ENCODE data around the gene CTPS2. TPM values are rescaled to one million over a fixed set of nuclear protein-coding genes. Genes with fewer than 3 reads are reported as not detected.

CTPS2 gene
- total and polyA plus RNA-seq, 10 of the 15 experiments (the other 5 are each of a cell fraction or from before 2014, with no cell fraction given): 5.9 to 17.8 (median 14.2) TPM

DNA sequence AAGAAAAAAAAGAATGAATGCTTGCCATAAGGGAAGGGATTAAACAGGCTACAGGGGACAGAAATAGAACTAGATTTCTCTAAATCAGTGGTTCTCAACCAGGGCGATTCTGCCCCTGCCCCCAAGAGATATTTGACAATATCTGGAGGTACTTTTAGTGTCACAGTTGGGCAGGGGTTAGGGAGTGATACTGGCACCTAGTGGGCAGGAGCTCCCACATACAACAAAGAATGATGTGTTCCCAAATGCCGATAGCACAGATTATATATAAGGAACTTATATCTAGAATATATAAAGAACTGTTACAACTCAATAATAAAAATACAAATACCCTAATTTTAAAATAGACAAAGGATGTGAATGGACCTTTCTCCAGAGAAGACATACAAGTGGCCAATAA is 47.8 kb downstream of the CTPS2 start (continued):
- TF ChIP-seq NR2C1 (IDR thresholded peaks at IDR 0.05): no peak
- TF ChIP-seq SMAD5 (IDR thresholded peaks at IDR 0.05; ENCODE audit: low read depth): no peak
- TF ChIP-seq, protein P1, sequence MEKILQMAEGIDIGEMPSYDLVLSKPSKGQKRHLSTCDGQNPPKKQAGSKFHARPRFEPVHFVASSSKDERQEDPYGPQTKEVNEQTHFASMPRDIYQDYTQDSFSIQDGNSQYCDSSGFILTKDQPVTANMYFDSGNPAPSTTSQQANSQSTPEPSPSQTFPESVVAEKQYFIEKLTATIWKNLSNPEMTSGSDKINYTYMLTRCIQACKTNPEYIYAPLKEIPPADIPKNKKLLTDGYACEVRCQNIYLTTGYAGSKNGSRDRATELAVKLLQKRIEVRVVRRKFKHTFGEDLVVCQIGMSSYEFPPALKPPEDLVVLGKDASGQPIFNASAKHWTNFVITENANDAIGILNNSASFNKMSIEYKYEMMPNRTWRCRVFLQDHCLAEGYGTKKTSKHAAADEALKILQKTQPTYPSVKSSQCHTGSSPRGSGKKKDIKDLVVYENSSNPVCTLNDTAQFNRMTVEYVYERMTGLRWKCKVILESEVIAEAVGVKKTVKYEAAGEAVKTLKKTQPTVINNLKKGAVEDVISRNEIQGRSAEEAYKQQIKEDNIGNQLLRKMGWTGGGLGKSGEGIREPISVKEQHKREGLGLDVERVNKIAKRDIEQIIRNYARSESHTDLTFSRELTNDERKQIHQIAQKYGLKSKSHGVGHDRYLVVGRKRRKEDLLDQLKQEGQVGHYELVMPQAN (conservative IDR thresholded peaks at IDR 0.05): no peak
- no peak for TF ChIP-seq IKZF1 (conservative IDR thresholded peaks at IDR 0.05)
- TF ChIP-seq IRF5 (IDR thresholded peaks at IDR 0.05; ENCODE audit: borderline replicate concordance): no peak
- no peak for TF ChIP-seq SUPT20H (IDR thresholded peaks at IDR 0.05; ENCODE audit: borderline replicate concordance, control insufficient read depth, low read depth, low read length)

- Histone ChIP-seq H3K9ac (ENCODE audit: control insufficient read depth, insufficient read depth, low read length) (no peak overlapping the region), H3K4me1 (ENCODE audit: control insufficient read depth, insufficient read depth, low read length) (no peaks in the 10 kb centered on the region), H2AFZ (ENCODE audit: control insufficient read depth, low read depth, low read length) (no peak overlapping the region), H3K36me3 (ENCODE audit: control insufficient read depth in 2 of 2, insufficient read depth in 2 of 2, low read length in 1 of 2) (no peaks in the 10 kb centered on the region; a peak in 1 of 4 replicates), H4K20me1 (ENCODE audit: control insufficient read depth, insufficient read depth) (no peaks in the 10 kb centered on the region), H3K27me3 (replicated peaks in 1 of 2; ENCODE audit: control insufficient read depth in 2 of 2, insufficient read depth in 2 of 2, low read length in 1 of 2) (no peaks in the 10 kb centered on the region), H3K4me2 (ENCODE audit: control insufficient read depth, insufficient read depth) (no peak overlapping the region), H3K4me3 (no peak overlapping the region), H3K27ac (ENCODE audit: control insufficient read depth, insufficient read depth) (no peak overlapping the region), H3K9me3 (replicated peaks; ENCODE audit: control insufficient read depth, insufficient read depth, low read length) (no peaks in the 10 kb centered on the region), H3K79me2 (ENCODE audit: control insufficient read depth, insufficient read depth, low read length) (no peaks in the 10 kb centered on the region)
- 36% methylated on average over 5 of the region's 5 CpGs for WGBS (ENCODE audit: insufficient coverage, insufficient replicate concordance, low lambda C conversion rate, missing lambda C conversion rate)
- no peak for DNase-seq (ENCODE audit: low read depth, low spot score)
- ChIA-PET POLR2A (no interaction called here), SMC1A (ENCODE audit: uncharacterized antibody, unreplicated experiment) (no interaction called here), RAD21 (ENCODE audit: unreplicated experiment) (no interaction called here), CTCF (interaction anchor here (1.1 kb wide), 1 partner anchor 33 kb away, joined by 3 read pairs; no protein-coding TSS in a partner anchor)
- FAIRE-seq: no peak
- in situ Hi-C loops (cut with MboI): no loop called here
- ATAC-seq: no peak
- BruUV-seq (replicated peaks): no TSS peak
- intact Hi-C loops (cut with micrococcal nuclease; ENCODE audit: unreplicated experiment): no loop called here
- TF ChIP-seq CBX3 (IDR thresholded peaks at IDR 0.05; ENCODE audit: borderline replicate concordance, low read depth): no peak
- TF ChIP-seq, protein P2, sequence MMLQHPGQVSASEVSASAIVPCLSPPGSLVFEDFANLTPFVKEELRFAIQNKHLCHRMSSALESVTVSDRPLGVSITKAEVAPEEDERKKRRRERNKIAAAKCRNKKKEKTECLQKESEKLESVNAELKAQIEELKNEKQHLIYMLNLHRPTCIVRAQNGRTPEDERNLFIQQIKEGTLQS (IDR thresholded peaks at IDR 0.05; ENCODE audit: borderline replicate concordance, extremely low read depth, low read depth, low read length): no peak
- TF ChIP-seq, protein P3, sequence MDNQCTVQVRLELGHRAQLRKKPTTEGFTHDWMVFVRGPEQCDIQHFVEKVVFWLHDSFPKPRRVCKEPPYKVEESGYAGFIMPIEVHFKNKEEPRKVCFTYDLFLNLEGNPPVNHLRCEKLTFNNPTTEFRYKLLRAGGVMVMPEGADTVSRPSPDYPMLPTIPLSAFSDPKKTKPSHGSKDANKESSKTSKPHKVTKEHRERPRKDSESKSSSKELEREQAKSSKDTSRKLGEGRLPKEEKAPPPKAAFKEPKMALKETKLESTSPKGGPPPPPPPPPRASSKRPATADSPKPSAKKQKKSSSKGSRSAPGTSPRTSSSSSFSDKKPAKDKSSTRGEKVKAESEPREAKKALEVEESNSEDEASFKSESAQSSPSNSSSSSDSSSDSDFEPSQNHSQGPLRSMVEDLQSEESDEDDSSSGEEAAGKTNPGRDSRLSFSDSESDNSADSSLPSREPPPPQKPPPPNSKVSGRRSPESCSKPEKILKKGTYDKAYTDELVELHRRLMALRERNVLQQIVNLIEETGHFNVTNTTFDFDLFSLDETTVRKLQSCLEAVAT (IDR thresholded peaks at IDR 0.05): no peak
- TF ChIP-seq, protein P4, sequence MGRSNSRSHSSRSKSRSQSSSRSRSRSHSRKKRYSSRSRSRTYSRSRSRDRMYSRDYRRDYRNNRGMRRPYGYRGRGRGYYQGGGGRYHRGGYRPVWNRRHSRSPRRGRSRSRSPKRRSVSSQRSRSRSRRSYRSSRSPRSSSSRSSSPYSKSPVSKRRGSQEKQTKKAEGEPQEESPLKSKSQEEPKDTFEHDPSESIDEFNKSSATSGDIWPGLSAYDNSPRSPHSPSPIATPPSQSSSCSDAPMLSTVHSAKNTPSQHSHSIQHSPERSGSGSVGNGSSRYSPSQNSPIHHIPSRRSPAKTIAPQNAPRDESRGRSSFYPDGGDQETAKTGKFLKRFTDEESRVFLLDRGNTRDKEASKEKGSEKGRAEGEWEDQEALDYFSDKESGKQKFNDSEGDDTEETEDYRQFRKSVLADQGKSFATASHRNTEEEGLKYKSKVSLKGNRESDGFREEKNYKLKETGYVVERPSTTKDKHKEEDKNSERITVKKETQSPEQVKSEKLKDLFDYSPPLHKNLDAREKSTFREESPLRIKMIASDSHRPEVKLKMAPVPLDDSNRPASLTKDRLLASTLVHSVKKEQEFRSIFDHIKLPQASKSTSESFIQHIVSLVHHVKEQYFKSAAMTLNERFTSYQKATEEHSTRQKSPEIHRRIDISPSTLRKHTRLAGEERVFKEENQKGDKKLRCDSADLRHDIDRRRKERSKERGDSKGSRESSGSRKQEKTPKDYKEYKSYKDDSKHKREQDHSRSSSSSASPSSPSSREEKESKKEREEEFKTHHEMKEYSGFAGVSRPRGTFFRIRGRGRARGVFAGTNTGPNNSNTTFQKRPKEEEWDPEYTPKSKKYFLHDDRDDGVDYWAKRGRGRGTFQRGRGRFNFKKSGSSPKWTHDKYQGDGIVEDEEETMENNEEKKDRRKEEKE (IDR thresholded peaks at IDR 0.05): no peak
- TF ChIP-seq RELB (IDR thresholded peaks at IDR 0.05; ENCODE audit: low read depth): no peak
- TF ChIP-seq ZNF217 (IDR thresholded peaks at IDR 0.05): no peak
- TF ChIP-seq ZNF24 (IDR thresholded peaks at IDR 0.05): no peak
- no peak for TF ChIP-seq EED (IDR thresholded peaks at IDR 0.05; ENCODE audit: low read depth)
Observed at GRCh38 chrX:16664074-16664473, 48.4 kb downstream of the CTPS2 start.
